WTC11 (cell line): Measurements from ENCODE around the gene RPL10. TPM values are rescaled to one million over a fixed set of nuclear protein-coding genes. Genes with fewer than 3 reads are reported as not detected.

ENCODE experiments used
- ATAC-seq: fragments of 200-7000 bp; cut with Tn5 transposase; 2 replicates; pipeline ENCODE4 v1.10.0; 2021; ENCODE audit warnings: mild to moderate bottlenecking, moderate library complexity
- CTCF ChIA-PET: fragments of 300-600 bp; sonication (Branson Sonifier 250); formaldehyde crosslinking; loops from one replicate; lab custom pipeline; 2021; ENCODE audit warnings: antibody characterized with exemption; lab: Charles Lee
- POLR2A ChIA-PET: fragments of 350-600 bp; sonication (Branson Sonifier 250); formaldehyde crosslinking; loops from one replicate; lab custom pipeline; 2021; ENCODE audit warnings: antibody characterized with exemption; lab: Charles Lee
- DNase-seq: peaks from one replicate; pipeline ENCODE4 v3.0.0; 2021; ENCODE audit warnings: low spot score
- H3K27ac Mint-ChIP-seq: 2 replicates; pipeline ENCODE4 v1.8.0; 2021; ENCODE audit warnings: mixed read lengths
- H3K27me3 Mint-ChIP-seq: 2 replicates; pipeline ENCODE4 v1.8.0; 2021; ENCODE audit warnings: low read depth, mild to moderate bottlenecking, moderate library complexity, mixed read lengths
- H3K36me3 Mint-ChIP-seq: 2 replicates; pipeline ENCODE4 v1.8.0; 2021; ENCODE audit warnings: mixed read lengths
- H3K4me1 Mint-ChIP-seq: 2 replicates; pipeline ENCODE4 v1.8.0; 2022; ENCODE audit warnings: mixed read lengths
- H3K4me3 Mint-ChIP-seq: 2 replicates; pipeline ENCODE4 v1.8.0; 2021; ENCODE audit warnings: mild to moderate bottlenecking, moderate library complexity, mixed read lengths
- H3K9me3 Mint-ChIP-seq: 2 replicates; pipeline ENCODE4 v1.8.0; 2021; ENCODE audit warnings: mixed read lengths
- ATF1 ChIP-seq: sonication (generic); formaldehyde crosslinking; IDR thresholded peaks from 2 replicates; pipeline ENCODE4 v1.8.1; 2023; ENCODE audit warnings: mild to moderate bottlenecking, moderate library complexity, missing genetic modification reagents
- CBFB ChIP-seq: sonication (generic); formaldehyde crosslinking; IDR thresholded peaks from 2 replicates; pipeline ENCODE4 v1.8.1; 2022; ENCODE audit warnings: mild to moderate bottlenecking, low read depth, missing genetic modification reagents
- CREB1 ChIP-seq: sonication (generic); formaldehyde crosslinking; IDR thresholded peaks from 2 replicates; pipeline ENCODE4 v1.8.0; 2023; ENCODE audit warnings: mild to moderate bottlenecking, missing genetic modification reagents
- CREM ChIP-seq: sonication (generic); formaldehyde crosslinking; IDR thresholded peaks from 2 replicates; pipeline ENCODE4 v1.8.1; 2022; ENCODE audit warnings: mild to moderate bottlenecking, missing genetic modification reagents, moderate library complexity
- ELF4 ChIP-seq: sonication (generic); formaldehyde crosslinking; IDR thresholded peaks from 2 replicates; pipeline ENCODE4 v1.8.1; 2022; ENCODE audit warnings: low read depth, mild to moderate bottlenecking, moderate library complexity, missing genetic modification reagents
- EMX1 ChIP-seq: fragments of 250-450 bp; sonication (Bioruptor Pico); IDR thresholded peaks from 2 replicates; pipeline ENCODE4 v1.8.0; 2021; ENCODE audit warnings: mild to moderate bottlenecking
- ETV6 ChIP-seq: sonication (generic); formaldehyde crosslinking; IDR thresholded peaks from 2 replicates; pipeline ENCODE4 v1.8.1; 2022; ENCODE audit warnings: mild to moderate bottlenecking, missing genetic modification reagents
- FOXP1 ChIP-seq: sonication (generic); formaldehyde crosslinking; IDR thresholded peaks from 2 replicates; pipeline ENCODE4 v1.8.0; 2022; ENCODE audit warnings: missing genetic modification reagents, mild to moderate bottlenecking, moderate library complexity, borderline replicate concordance
- GRHL2 ChIP-seq: fragments of 250-450 bp; sonication (Bioruptor Pico); IDR thresholded peaks from 2 replicates; pipeline ENCODE4 v1.8.0; 2022; ENCODE audit warnings: mild to moderate bottlenecking, moderate library complexity; ENCODE audit not compliant: insufficient replicate concordance, severe bottlenecking
- JAZF1 ChIP-seq: fragments of 250-450 bp; sonication (Bioruptor Pico); IDR thresholded peaks from 2 replicates; pipeline ENCODE4 v1.9.0; 2021; ENCODE audit warnings: moderate library complexity, mild to moderate bottlenecking, inconsistent platforms
- MYBL2 ChIP-seq: sonication (generic); formaldehyde crosslinking; IDR thresholded peaks from 2 replicates; pipeline ENCODE4 v1.8.1; 2023; ENCODE audit warnings: mild to moderate bottlenecking, moderate library complexity, missing genetic modification reagents
- NFE2L1 ChIP-seq: sonication (generic); formaldehyde crosslinking; IDR thresholded peaks from 2 replicates; pipeline ENCODE4 v1.8.1; 2023; ENCODE audit warnings: missing genetic modification reagents
- NFYB ChIP-seq: sonication (generic); formaldehyde crosslinking; conservative IDR thresholded peaks from 2 replicates; pipeline ENCODE4 v1.8.0; 2022; ENCODE audit warnings: low read depth, missing genetic modification reagents
- SMAD3 ChIP-seq: sonication (generic); formaldehyde crosslinking; IDR thresholded peaks from 2 replicates; pipeline ENCODE4 v1.8.0; 2022; ENCODE audit warnings: missing genetic modification reagents, mild to moderate bottlenecking, borderline replicate concordance
- TCF7 ChIP-seq: sonication (generic); formaldehyde crosslinking; IDR thresholded peaks from 2 replicates; pipeline ENCODE4 v1.8.0; 2022; ENCODE audit warnings: mild to moderate bottlenecking, low read depth, missing genetic modification reagents, moderate library complexity
- TEAD4 ChIP-seq: sonication (generic); formaldehyde crosslinking; IDR thresholded peaks from 2 replicates; pipeline ENCODE4 v1.8.0; 2022; ENCODE audit warnings: mild to moderate bottlenecking, missing genetic modification reagents
- ZNF138 ChIP-seq: sonication (generic); formaldehyde crosslinking; conservative IDR thresholded peaks from 2 replicates; pipeline ENCODE4 v1.8.1; 2022; ENCODE audit warnings: mild to moderate bottlenecking, moderate library complexity, missing genetic modification reagents
- ZNF232 ChIP-seq: sonication (generic); formaldehyde crosslinking; IDR thresholded peaks from 2 replicates; pipeline ENCODE4 v1.8.0; 2022; ENCODE audit warnings: mild to moderate bottlenecking, missing genetic modification reagents
- ZNF671 ChIP-seq: fragments of 250-450 bp; sonication (Bioruptor Pico); IDR thresholded peaks from 2 replicates; pipeline ENCODE4 v1.8.0; 2021; ENCODE audit warnings: mild to moderate bottlenecking
- total RNA-seq: library from RNA; stranded (reverse); gene quantifications from 3 replicates; pipeline ENCODE4 v1.2.3, GENCODE V29; 2021
- TF ChIP-seq, protein P1 (sequence below): fragments of 250-450 bp; sonication (Bioruptor Pico); IDR thresholded peaks from 2 replicates; pipeline ENCODE4 v1.9.0; 2021; ENCODE audit warnings: mild to moderate bottlenecking
- TF ChIP-seq, protein P2 (sequence below): fragments of 250-450 bp; sonication (Bioruptor Pico); conservative IDR thresholded peaks from 2 replicates; pipeline ENCODE4 v1.9.0; 2021; ENCODE audit warnings: mild to moderate bottlenecking
- TF ChIP-seq, protein P3 (sequence below): sonication (generic); formaldehyde crosslinking; IDR thresholded peaks from 2 replicates; pipeline ENCODE4 v1.8.0; 2022; ENCODE audit warnings: mild to moderate bottlenecking, missing genetic modification reagents
- TF ChIP-seq, protein P4 (sequence below): fragments of 250-450 bp; sonication (Bioruptor Pico); IDR thresholded peaks from 2 replicates; pipeline ENCODE4 v1.8.0; 2021; ENCODE audit warnings: mild to moderate bottlenecking
- TF ChIP-seq, protein P5 (sequence below): sonication (generic); formaldehyde crosslinking; IDR thresholded peaks from 2 replicates; pipeline ENCODE4 v1.8.1; 2022; ENCODE audit warnings: mild to moderate bottlenecking, missing genetic modification reagents, moderate library complexity, borderline replicate concordance
- TF ChIP-seq, protein P6 (sequence below): sonication (generic); formaldehyde crosslinking; conservative IDR thresholded peaks from 2 replicates; pipeline ENCODE4 v1.8.1; 2023; ENCODE audit warnings: mild to moderate bottlenecking, low read depth, missing genetic modification reagents, moderate library complexity
- TF ChIP-seq, protein P7 (sequence below): fragments of 250-450 bp; sonication (Bioruptor Pico); IDR thresholded peaks from 2 replicates; pipeline ENCODE4 v1.9.0; 2021; ENCODE audit warnings: mild to moderate bottlenecking
- TF ChIP-seq, protein P8 (sequence below): sonication (generic); formaldehyde crosslinking; IDR thresholded peaks from 2 replicates; pipeline ENCODE4 v1.8.0; 2022; ENCODE audit warnings: mild to moderate bottlenecking, missing genetic modification reagents
- TF ChIP-seq, protein P9 (sequence below): sonication (generic); formaldehyde crosslinking; IDR thresholded peaks from 2 replicates; pipeline ENCODE4 v1.8.1; 2022; ENCODE audit warnings: mild to moderate bottlenecking, moderate library complexity, missing genetic modification reagents

Gene RPL10
- total RNA-seq, 1 experiment from 2014 or later: 2,241 TPM

DNA sequence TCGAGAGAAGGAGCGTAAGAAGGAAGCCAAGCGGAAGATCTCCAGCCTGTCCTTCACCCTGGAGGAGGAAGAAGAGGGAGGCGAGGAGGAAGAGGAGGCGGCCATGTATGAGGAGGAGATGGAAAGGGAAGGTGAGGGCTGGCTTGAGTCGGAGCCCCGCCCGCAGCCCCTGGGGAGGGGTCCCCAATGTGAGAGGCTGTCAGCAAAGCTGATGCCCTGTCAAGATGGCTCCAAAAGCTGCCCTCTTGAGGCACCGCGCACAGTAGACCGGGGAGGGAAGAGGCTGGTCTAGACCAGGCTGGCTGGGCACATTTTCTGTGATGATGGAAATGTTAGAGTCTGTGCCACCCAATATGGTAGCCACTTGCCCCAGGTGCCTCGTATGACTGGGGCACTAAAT is 48.3 kb downstream of the RPL10 start:
- H3K4me3 Mint-ChIP-seq: no peak overlapping the region

DNA sequence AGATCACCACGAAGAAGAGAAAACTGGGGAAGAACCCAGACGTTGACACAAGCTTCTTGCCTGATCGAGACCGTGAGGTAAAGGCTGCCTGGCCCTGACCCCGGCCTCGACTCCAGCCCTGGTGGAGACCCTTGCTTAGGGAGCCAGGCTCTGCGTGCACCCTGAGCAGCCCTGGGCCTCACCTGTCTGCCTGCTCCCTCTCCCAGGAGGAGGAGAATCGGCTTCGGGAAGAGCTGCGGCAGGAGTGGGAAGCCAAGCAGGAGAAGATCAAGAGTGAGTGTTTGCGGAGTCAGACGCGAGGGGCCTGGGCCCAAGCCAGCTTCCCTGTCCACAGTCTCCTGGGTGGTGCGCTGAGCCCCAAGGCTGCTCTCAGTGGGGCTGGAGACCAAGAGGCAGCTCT is 50.3 kb downstream of the RPL10 start:
- ATAC-seq: no peak
- DNase-seq: no peak
- Mint-ChIP-seq H3K27me3 (no peaks in the 10 kb centered on the region), H3K36me3 (peaks cover 6% of the 10 kb centered on the region), H3K9me3 (no peaks in the 10 kb centered on the region), H3K4me3 (no peak overlapping the region), H3K4me1 (no peaks in the 10 kb centered on the region), H3K27ac (no peak overlapping the region)
- ChIA-PET POLR2A (no interaction called here), CTCF (interaction anchor here (0.7 kb wide), 1 partner anchor 24 kb away, joined by 3 read pairs; no protein-coding TSS in a partner anchor)
- TF ChIP-seq, protein P1, sequence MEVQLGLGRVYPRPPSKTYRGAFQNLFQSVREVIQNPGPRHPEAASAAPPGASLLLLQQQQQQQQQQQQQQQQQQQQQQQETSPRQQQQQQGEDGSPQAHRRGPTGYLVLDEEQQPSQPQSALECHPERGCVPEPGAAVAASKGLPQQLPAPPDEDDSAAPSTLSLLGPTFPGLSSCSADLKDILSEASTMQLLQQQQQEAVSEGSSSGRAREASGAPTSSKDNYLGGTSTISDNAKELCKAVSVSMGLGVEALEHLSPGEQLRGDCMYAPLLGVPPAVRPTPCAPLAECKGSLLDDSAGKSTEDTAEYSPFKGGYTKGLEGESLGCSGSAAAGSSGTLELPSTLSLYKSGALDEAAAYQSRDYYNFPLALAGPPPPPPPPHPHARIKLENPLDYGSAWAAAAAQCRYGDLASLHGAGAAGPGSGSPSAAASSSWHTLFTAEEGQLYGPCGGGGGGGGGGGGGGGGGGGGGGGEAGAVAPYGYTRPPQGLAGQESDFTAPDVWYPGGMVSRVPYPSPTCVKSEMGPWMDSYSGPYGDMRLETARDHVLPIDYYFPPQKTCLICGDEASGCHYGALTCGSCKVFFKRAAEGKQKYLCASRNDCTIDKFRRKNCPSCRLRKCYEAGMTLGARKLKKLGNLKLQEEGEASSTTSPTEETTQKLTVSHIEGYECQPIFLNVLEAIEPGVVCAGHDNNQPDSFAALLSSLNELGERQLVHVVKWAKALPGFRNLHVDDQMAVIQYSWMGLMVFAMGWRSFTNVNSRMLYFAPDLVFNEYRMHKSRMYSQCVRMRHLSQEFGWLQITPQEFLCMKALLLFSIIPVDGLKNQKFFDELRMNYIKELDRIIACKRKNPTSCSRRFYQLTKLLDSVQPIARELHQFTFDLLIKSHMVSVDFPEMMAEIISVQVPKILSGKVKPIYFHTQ (CRISPR knock-in tag): no peak
- TF ChIP-seq CREM (CRISPR knock-in tag) (no peak), ETV6 (CRISPR knock-in tag) (no peak), MYBL2 (CRISPR knock-in tag) (no peak), SMAD3 (CRISPR knock-in tag) (no peak), ZNF232 (no peak), NFE2L1 (CRISPR knock-in tag) (no peak), ELF4 (CRISPR knock-in tag) (no peak)
- TF ChIP-seq, protein P2, sequence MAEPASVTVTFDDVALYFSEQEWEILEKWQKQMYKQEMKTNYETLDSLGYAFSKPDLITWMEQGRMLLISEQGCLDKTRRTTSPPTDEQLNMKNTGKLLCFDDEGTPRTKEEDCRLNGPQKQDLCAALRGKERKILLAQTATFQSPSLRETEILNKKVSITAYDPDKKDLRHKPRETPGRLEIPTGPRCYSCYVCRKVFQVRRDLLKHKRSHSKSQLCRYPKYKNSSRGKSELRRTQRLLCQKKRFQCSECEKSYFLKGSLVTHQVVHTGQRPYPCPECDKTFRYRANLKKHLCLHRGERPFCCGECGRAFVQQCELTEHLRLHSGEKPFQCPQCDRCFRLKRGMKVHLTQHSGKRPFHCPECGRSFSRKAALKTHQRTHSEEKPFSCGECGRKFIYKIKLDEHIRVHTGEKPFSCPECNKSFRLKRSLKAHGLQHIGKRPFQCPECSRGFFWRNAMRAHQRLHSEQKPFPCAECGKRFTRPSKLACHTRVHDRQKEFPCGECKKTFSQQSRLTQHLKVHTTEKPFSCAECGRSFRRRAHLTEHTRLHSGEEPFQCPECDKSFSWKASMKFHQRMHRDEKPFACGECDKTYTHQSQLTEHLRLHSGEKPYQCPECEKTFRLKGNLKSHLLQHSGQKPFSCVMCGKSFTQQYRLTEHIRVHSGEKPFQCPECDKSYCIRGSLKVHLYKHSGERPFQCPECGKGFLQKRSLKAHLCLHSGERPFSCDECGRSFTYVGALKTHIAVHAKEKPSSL: no peak
- TF ChIP-seq, protein P3, sequence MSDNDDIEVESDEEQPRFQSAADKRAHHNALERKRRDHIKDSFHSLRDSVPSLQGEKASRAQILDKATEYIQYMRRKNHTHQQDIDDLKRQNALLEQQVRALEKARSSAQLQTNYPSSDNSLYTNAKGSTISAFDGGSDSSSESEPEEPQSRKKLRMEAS (CRISPR knock-in tag): no peak
- TF ChIP-seq, protein P4, sequence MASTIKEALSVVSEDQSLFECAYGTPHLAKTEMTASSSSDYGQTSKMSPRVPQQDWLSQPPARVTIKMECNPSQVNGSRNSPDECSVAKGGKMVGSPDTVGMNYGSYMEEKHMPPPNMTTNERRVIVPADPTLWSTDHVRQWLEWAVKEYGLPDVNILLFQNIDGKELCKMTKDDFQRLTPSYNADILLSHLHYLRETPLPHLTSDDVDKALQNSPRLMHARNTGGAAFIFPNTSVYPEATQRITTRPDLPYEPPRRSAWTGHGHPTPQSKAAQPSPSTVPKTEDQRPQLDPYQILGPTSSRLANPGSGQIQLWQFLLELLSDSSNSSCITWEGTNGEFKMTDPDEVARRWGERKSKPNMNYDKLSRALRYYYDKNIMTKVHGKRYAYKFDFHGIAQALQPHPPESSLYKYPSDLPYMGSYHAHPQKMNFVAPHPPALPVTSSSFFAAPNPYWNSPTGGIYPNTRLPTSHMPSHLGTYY (CRISPR knock-in tag): no peak
- TF ChIP-seq, protein P5, sequence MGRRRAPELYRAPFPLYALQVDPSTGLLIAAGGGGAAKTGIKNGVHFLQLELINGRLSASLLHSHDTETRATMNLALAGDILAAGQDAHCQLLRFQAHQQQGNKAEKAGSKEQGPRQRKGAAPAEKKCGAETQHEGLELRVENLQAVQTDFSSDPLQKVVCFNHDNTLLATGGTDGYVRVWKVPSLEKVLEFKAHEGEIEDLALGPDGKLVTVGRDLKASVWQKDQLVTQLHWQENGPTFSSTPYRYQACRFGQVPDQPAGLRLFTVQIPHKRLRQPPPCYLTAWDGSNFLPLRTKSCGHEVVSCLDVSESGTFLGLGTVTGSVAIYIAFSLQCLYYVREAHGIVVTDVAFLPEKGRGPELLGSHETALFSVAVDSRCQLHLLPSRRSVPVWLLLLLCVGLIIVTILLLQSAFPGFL (CRISPR knock-in tag): no peak

More for the DNA sequence above, 48.3 kb downstream of the RPL10 start:
- TF ChIP-seq ZNF671 (no peak), EMX1 (CRISPR knock-in tag) (no peak), CBFB (CRISPR knock-in tag) (no peak), CREB1 (CRISPR knock-in tag) (no peak), GRHL2 (CRISPR knock-in tag) (no peak), JAZF1 (CRISPR knock-in tag) (no peak), TEAD4 (CRISPR knock-in tag) (no peak), NFYB (CRISPR knock-in tag) (no peak), MYBL2 (CRISPR knock-in tag) (no peak), ATF1 (CRISPR knock-in tag) (no peak), ZNF138 (no peak), TCF7 (no peak), ELF4 (CRISPR knock-in tag) (no peak), FOXP1 (CRISPR knock-in tag) (no peak)
- TF ChIP-seq, protein P6, sequence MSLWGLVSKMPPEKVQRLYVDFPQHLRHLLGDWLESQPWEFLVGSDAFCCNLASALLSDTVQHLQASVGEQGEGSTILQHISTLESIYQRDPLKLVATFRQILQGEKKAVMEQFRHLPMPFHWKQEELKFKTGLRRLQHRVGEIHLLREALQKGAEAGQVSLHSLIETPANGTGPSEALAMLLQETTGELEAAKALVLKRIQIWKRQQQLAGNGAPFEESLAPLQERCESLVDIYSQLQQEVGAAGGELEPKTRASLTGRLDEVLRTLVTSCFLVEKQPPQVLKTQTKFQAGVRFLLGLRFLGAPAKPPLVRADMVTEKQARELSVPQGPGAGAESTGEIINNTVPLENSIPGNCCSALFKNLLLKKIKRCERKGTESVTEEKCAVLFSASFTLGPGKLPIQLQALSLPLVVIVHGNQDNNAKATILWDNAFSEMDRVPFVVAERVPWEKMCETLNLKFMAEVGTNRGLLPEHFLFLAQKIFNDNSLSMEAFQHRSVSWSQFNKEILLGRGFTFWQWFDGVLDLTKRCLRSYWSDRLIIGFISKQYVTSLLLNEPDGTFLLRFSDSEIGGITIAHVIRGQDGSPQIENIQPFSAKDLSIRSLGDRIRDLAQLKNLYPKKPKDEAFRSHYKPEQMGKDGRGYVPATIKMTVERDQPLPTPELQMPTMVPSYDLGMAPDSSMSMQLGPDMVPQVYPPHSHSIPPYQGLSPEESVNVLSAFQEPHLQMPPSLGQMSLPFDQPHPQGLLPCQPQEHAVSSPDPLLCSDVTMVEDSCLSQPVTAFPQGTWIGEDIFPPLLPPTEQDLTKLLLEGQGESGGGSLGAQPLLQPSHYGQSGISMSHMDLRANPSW (CRISPR knock-in tag): no peak
- TF ChIP-seq, protein P7, sequence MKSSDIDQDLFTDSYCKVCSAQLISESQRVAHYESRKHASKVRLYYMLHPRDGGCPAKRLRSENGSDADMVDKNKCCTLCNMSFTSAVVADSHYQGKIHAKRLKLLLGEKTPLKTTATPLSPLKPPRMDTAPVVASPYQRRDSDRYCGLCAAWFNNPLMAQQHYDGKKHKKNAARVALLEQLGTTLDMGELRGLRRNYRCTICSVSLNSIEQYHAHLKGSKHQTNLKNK (CRISPR knock-in tag): no peak
- TF ChIP-seq, protein P8, sequence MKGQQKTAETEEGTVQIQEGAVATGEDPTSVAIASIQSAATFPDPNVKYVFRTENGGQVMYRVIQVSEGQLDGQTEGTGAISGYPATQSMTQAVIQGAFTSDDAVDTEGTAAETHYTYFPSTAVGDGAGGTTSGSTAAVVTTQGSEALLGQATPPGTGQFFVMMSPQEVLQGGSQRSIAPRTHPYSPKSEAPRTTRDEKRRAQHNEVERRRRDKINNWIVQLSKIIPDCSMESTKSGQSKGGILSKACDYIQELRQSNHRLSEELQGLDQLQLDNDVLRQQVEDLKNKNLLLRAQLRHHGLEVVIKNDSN (CRISPR knock-in tag): no peak
- TF ChIP-seq, protein P9, sequence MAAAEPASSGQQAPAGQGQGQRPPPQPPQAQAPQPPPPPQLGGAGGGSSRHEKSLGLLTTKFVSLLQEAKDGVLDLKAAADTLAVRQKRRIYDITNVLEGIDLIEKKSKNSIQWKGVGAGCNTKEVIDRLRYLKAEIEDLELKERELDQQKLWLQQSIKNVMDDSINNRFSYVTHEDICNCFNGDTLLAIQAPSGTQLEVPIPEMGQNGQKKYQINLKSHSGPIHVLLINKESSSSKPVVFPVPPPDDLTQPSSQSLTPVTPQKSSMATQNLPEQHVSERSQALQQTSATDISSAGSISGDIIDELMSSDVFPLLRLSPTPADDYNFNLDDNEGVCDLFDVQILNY: no peak
- Mint-ChIP-seq H3K9me3 (no peaks in the 10 kb centered on the region), H3K27ac (no peak overlapping the region), H3K27me3 (no peaks in the 10 kb centered on the region), H3K36me3 (peaks cover 9% of the 10 kb centered on the region), H3K4me1 (no peaks in the 10 kb centered on the region)
- ATAC-seq (no peak), DNase-seq (no peak)
- CTCF ChIA-PET: no interaction called here
- POLR2A ChIA-PET: no interaction called here
